Brain pericyte (primary cell): ENCODE data around the gene CEP68.
"Not testable (repeated sequence)": the region's sequence is repeated elsewhere in the genome, so short reads cannot be mapped to it uniquely, and the experiment has no call there.

ENCODE experiments used
- DNase-seq: peaks from one replicate; pipeline ENCODE4 v3.0.0-alpha.2; 2012; ENCODE audit warnings: low read depth, low spot score

Gene CEP68

GRCh38 chr2:65079017-65079416 is 22.8 kb downstream of the CEP68 start:
- no peak for DNase-seq

GRCh38 chr2:65081232-65081685 is 25.0 kb downstream of the CEP68 start:
- no peak for DNase-seq

- DNase-seq: no peak
These were observed 28.9 kb downstream of the CEP68 start for GRCh38 chr2:65085148-65085547.

- no peak for DNase-seq
These were observed 36.6 kb downstream of the CEP68 start for GRCh38 chr2:65092791-65093190.

- DNase-seq: no peak
These were observed 37.0 kb downstream of the CEP68 start for GRCh38 chr2:65093211-65093610.

GRCh38 chr2:65096948-65097347 is 40.7 kb downstream of the CEP68 start:
- no peak for DNase-seq

GRCh38 chr2:65097844-65098243 is 41.6 kb downstream of the CEP68 start:
- DNase-seq: no peak

- no peak for DNase-seq
These were observed 42.5 kb downstream of the CEP68 start for GRCh38 chr2:65098741-65099140.

GRCh38 chr2:65101071-65101470 is 44.9 kb downstream of the CEP68 start:
- DNase-seq: no peak

- DNase-seq: no peak
These were observed 46.9 kb downstream of the CEP68 start for GRCh38 chr2:65103013-65103715.

- DNase-seq: no peak
These were observed 51.3 kb downstream of the CEP68 start for GRCh38 chr2:65107530-65107929.

- DNase-seq: no peak
These were observed 52.6 kb downstream of the CEP68 start for GRCh38 chr2:65108780-65109179.

- DNase-seq: no peak
These were observed 56.4 kb downstream of the CEP68 start for GRCh38 chr2:65112633-65113032.

- DNase-seq: no peak
These were observed 57.0 kb downstream of the CEP68 start for GRCh38 chr2:65113229-65113628.

GRCh38 chr2:65113816-65114215 is 57.6 kb downstream of the CEP68 start:
- no peak for DNase-seq

GRCh38 chr2:65114921-65115320 is 58.7 kb downstream of the CEP68 start:
- DNase-seq: no peak

- DNase-seq: no peak
These were observed 60.4 kb downstream of the CEP68 start for GRCh38 chr2:65116645-65117044.

GRCh38 chr2:65120990-65121693 is 64.9 kb downstream of the CEP68 start:
- DNase-seq: no peak

GRCh38 chr2:65122313-65122712 is 66.1 kb downstream of the CEP68 start:
- DNase-seq: no peak

GRCh38 chr2:65125457-65125856 is 69.2 kb downstream of the CEP68 start:
- not testable (repeated sequence) for DNase-seq

- no peak for DNase-seq
These were observed 72.3 kb downstream of the CEP68 start for GRCh38 chr2:65128297-65129190.

- no peak for DNase-seq
These were observed 73.1 kb downstream of the CEP68 start for GRCh38 chr2:65129286-65129825.
